ENCODE results near the gene INPP5D.
"Not testable (repeated sequence)": the region's sequence is repeated elsewhere in the genome, so short reads cannot be mapped to it uniquely, and the experiment has no call there.

The INPP5D gene

DNA sequence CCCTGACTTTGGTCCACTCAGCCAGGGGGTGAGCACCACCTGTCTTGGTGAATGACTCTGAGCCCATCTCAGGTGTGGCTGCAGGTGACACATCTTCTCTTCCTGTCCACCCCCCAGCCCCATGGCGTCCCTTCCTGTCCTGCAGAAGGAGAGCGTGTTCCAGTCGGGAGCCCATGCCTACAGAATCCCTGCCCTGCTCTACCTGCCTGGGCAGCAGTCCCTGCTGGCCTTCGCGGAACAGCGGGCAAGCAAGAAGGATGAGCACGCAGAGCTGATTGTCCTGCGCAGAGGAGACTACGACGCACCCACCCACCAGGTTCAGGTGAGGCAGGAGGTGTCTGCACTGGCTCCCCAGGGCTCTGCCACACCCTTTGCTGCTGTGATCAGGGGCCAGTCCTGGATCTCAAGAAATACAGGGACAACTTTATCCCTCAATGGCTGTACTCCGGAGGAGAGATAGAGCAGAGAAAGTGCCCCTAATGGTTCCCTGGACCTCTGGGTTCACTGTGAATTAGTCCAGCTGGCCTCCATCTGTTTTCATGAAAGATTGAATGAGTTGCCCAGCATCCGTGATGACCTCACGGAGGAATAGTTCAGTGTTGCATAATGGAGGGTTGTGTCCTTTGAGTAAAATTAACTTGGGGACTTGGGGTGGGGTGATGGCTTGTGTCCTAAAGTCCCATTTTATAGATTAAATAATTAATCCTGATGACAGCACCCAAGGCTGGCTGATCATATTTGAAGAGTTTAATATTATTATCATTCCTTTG lies 27.4 kb upstream of the INPP5D start, which contains the start of gene NEU2:
Gene NEU2, plus strand, starts transcription at position 122 of the 770 bp plus-strand sequence. Its CDS starts 0 bp downstream, at position 122.
- DNase-seq, result no peak

DNA sequence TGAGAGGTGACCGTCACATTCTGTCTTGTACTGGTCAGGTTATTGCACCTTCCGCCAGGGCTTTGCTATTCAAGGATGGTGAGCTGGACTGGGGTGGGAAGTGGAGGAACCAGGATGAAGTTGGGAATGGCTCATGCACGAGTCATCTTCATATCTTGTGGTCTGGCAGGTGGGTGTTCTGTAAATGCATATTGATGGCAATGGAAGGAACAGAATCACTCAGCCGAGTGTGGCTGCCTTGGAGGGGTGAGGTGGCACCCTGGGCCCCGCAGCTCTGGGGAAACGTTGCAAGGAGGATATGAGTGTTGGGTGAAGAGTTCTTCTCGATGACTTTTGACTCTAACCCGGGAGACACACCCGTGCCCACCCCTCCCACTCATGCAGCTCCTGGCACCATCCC lies 26.5 kb upstream of the INPP5D start:
- no peak for DNase-seq

DNA sequence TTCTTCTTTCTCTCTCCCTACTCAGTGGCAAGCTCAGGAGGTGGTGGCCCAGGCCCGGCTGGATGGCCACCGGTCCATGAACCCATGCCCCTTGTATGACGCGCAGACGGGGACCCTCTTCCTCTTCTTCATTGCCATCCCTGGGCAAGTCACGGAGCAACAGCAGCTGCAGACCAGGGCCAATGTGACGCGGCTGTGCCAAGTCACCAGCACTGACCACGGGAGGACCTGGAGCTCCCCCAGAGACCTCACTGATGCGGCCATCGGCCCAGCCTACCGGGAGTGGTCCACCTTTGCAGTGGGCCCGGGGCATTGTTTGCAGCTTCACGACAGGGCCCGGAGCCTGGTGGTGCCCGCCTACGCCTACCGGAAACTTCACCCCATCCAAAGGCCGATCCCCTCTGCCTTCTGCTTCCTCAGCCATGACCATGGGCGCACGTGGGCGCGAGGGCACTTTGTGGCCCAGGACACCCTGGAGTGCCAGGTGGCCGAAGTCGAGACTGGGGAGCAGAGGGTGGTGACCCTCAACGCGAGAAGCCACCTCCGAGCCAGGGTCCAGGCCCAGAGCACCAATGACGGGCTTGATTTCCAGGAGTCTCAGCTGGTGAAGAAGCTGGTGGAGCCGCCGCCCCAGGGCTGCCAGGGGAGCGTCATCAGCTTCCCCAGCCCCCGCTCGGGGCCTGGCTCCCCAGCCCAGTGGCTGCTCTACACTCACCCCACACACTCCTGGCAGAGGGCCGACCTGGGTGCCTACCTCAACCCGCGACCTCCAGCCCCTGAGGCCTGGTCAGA lies 25.9 kb upstream of the INPP5D start:
- no peak for DNase-seq

GRCh38 chr2:233035426-233036161 lies 24.5 kb upstream of the INPP5D start:
- DNase-seq, result no peak

DNA sequence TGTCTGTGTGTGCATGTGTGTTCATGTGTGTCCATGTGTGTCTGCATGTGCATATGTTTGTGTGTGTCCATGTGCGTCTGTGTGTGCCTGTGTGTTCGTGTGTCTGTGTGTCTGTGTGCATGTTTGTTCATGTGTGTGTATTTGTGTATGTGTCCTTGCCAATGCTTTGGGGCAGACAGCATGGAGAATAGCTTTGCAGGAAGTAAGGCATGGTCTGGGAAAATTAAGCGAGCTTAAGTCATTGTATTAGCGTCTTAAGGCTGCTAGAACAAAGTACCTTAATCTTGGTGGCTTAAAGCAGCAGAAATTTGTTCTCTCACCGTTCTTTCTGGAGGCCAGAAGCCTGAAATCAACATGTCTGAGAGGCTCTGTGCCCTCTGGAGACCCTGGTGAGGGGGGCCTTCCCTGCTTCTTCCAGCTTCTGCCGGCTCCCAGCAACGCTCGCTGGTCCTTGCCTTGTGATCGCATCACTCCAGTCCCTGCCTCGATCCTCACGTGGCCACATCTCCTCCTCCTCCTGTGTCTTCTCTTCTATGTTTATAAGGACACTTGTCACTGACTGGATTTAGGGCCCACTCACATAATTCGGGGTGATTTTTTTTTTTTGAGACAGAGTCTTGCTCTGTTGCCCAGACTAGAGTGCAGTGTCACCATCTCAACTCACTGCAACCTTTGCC lies 23.8 kb upstream of the INPP5D start:
- no peak for DNase-seq

- no peak for DNase-seq
Observed at GRCh38 chr2:233037078-233037477, 23.1 kb upstream of the INPP5D start.

GRCh38 chr2:233039212-233039845 lies 20.8 kb upstream of the INPP5D start:
- no peak for DNase-seq

GRCh38 chr2:233039846-233040530 lies 20.2 kb upstream of the INPP5D start:
- DNase-seq, result no peak

DNA sequence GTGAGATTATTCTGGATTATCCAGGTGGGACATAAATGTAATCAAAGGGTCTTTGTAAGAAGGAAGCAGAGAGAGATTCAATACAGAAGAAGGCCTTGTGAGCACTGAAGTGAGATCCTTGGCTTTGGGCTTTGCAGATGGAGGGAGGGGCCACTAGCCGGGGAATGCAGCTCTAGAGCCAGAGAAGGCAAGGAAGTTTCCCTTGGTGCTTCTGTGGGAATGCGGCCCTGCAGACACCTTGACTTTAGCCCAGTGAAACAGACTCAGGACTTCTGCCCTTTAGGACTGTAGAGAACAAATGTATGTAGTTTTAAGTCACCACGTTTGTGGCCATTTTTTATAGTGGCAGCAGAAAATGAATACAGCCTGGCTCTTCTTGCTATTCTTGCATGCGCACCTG lies 19.6 kb upstream of the INPP5D start:
- no peak for DNase-seq

- no peak for DNase-seq
Observed at GRCh38 chr2:233041722-233042323, 18.3 kb upstream of the INPP5D start.

GRCh38 chr2:233042549-233042948 lies 17.6 kb upstream of the INPP5D start:
- DNase-seq, result no peak

DNA sequence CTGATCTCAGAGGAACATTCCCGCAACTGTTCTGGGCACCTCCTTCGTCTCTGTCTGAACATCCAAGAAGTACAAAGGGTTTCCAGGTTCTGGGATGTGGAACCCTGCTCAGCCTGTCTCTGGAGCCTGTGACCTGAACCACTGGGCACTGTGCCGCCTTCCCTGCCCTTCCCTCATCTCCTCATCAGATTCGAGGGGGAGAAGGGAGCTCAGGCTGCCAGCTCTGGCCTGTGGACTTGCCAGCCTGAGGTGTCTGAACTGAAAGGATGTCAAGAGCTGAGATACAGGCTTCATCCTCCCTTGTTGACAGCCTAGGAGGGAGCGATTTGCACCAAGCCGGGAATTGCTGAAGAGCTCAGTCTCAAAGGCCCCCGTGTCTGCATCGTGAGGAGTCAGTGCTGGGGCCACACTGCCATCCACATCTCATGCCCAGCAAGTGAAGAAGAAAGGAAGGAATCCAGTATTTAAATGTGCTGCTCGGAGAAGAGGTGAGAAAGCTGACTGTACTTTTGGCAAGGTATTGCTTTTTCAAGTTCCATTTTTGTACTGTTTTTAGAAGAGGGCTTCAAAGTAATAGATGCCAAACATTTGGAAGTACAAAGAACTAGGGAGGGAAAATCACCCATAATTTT lies 15.1 kb upstream of the INPP5D start:
- no peak for DNase-seq

GRCh38 chr2:233047206-233047605 lies 12.9 kb upstream of the INPP5D start:
- no peak for DNase-seq

- no peak for DNase-seq
Observed at GRCh38 chr2:233047667-233048066, 12.5 kb upstream of the INPP5D start.

DNA sequence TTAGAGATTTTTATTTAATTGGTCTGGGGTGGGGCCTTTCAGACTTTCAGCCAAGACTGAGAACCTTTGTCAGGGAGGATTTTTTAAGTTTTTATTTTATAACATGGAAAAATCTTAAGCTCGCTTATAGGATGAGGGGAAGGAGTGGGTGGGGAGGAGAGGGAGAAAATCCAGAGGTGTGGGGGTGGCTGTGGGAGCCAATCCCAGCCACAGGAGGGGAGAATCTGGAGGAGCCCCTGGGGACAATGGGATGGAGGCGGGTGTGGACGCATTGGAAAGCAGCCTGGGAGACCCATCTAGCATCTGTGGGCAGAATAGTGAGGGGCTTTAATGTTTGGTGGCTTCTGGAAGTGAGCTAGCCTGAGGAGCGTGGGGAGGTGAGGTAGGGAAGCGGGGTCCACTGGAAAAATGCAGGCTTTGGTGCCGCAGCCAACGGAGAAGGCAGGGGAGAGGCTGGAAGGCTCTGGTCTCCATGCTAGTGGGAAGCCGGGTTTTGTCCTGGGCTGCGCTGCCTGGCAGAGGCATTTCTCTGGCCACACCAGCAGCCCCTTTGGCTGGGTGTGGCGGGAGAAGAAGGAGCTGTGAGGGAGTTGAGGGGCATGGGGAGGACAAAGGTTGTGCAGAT lies 11.5 kb upstream of the INPP5D start:
- DNase-seq, result no peak

DNA sequence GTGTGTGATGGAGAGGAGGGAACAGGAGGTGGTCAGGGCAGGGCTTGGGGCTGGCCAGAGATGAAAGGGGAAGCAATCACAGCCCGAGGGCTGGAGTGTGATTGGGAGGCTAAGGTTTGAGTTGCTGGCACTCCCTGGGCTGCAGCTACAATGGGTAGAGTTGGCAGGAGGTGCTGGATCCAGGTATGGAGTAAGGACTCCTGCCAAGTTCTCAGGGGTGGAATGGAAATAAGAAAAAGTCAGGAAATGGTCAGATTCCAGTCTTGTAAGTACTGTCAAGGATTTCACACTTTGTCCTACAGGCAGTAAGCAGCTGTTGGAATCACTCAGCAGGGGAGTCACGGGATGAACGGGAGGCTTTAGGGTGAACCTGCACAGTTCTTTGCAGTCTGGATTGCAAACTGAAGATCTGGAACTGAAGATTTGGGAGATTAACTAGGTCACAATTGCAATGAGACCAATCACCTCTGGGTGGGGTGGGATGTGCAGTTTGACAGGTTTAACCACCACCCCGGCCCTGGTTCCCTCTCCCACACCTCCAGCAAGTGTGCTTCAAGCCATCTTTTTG lies 10.9 kb upstream of the INPP5D start:
- DNase-seq, result no peak

DNA sequence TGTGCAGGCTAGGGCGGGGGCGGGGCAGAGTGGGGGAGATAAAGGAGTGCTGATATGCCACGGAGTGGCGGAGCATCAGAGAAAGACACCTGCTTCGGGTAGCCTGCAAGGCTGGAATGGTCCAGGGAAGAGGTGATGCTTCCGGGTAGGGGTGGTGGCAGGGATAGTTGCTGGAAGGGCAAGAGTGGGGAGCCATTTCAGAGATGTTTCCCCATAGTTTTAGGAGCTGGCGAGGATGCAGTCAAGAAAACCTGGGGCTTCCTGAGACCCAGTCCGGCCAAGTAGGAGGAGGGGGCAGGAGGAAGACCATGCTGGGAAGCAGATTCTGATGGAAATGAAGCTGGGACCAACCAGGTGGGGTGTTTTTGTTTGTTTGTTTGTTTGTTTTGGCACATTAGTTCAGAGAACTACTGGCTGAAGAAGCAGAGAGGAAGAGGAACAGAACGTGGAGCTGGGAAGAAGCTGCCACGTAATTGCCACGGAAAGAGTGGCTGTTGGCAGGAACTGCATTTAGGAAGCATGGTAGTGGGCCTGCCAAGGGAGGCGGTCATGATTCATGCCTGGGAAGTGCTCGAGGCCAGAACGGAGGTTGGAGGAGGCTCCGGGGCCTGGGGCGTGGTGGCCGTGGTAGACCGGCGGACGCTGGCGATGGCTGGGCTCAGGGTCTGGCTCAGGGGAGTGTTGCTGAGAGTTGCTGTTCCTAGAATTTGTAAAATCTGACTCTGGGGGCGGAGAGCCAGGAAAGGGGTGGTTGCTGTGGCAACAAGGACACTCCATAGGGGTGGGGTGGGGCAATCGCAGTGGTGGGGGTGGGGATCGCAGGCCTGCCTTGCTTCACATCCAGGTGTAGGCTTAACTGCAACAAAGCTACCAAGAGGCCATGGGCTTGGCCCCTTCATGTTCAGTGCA lies 8.6 kb upstream of the INPP5D start:
- no peak for DNase-seq

- not testable (repeated sequence) for DNase-seq
Observed at GRCh38 chr2:233052517-233052916, 7.6 kb upstream of the INPP5D start.

Data from amniotic stem cell (primary cell).